ENCODE data around the gene ELK4. TPM values are rescaled to one million over a fixed set of nuclear protein-coding genes. Genes with fewer than 3 reads are reported as not detected.

Gene ELK4
- total and polyA plus RNA-seq, 12 donors = 4.7 to 45.6 (median 38.9) TPM

GRCh38 chr1:205588636-205589035 lies 43.2 kb downstream of the ELK4 start:
- no peak overlapping the region for H3K4me3 ChIP-seq
- no peak overlapping the region for H3K27ac ChIP-seq
- no peaks in the 10 kb centered on the region for H3K9me3 ChIP-seq
- DNase-seq = no peak
- peak in 4 of 9 donors; percentile 29 to 46 (median 38) for TF ChIP-seq CTCF (IDR thresholded peaks at IDR 0.05)
- intact Hi-C loops (cut with DNase I) = loop anchor here in 5 of 10 donors (1.0 to 10.0 kb wide), 6 partner anchors 49 to 69 kb away; no protein-coding TSS in a partner anchor
- H3K27me3 ChIP-seq = no peaks in the 10 kb centered on the region
- no peaks in the 10 kb centered on the region for H3K36me3 ChIP-seq
- ATAC-seq = no peak
- WGBS, 2 donors = 57 to 69% methylated on average over 6 of the region's 6 CpGs
- peaks cover 0 to 30% (median 11%) of the 10 kb centered on the region in 9 donors for H3K4me1 ChIP-seq

GRCh38 chr1:205587581-205587980 lies 44.2 kb downstream of the ELK4 start:
- peaks cover 0 to 30% (median 15%) of the 10 kb centered on the region in 9 donors for H3K4me1 ChIP-seq
- ATAC-seq (no peak), DNase-seq (no peak)
- H3K27ac ChIP-seq = no peak overlapping the region
- intact Hi-C loops (cut with DNase I) = loop anchor here in 3 of 10 donors (5.0 to 10.0 kb wide), 3 partner anchors 50 to 55 kb away; no protein-coding TSS in a partner anchor
- no peaks in the 10 kb centered on the region for H3K27me3 ChIP-seq
- no peaks in the 10 kb centered on the region for H3K36me3 ChIP-seq
- TF ChIP-seq CTCF (IDR thresholded peaks at IDR 0.05) = no peak
- 96 to 97% methylated on average over 4 of the region's 4 CpGs for WGBS, 2 donors
- no peak overlapping the region for H3K4me3 ChIP-seq
- H3K9me3 ChIP-seq = no peaks in the 10 kb centered on the region

GRCh38 chr1:205585835-205586785 lies 45.7 kb downstream of the ELK4 start:
- Histone ChIP-seq H3K27me3 (no peaks in the 10 kb centered on the region), H3K36me3 (no peaks in the 10 kb centered on the region), H3K4me3 (no peak overlapping the region), H3K27ac (no peak overlapping the region), H3K9me3 (no peaks in the 10 kb centered on the region), H3K4me1 (peaks cover 0 to 30% (median 11%) of the 10 kb centered on the region in 9 donors)
- TF ChIP-seq CTCF (IDR thresholded peaks at IDR 0.05) = no peak
- intact Hi-C loops (cut with DNase I) = loop anchor here in 3 of 10 donors (5.0 to 10.0 kb wide), 3 partner anchors 51 to 54 kb away; no protein-coding TSS in a partner anchor
- ATAC-seq (no peak), DNase-seq (no peak)
- WGBS, 2 donors = 84 to 91% methylated on average over 13 of the region's 13 CpGs

GRCh38 chr1:205585169-205585834 lies 46.5 kb downstream of the ELK4 start:
- peak in 1 of 9 donors; percentile 4 for TF ChIP-seq CTCF (IDR thresholded peaks at IDR 0.05)
- Histone ChIP-seq H3K27me3 (peaks cover 0 to 6% (median 0%) of the 10 kb centered on the region in 7 donors), H3K36me3 (no peaks in the 10 kb centered on the region), H3K4me1 (peaks cover 0 to 30% (median 11%) of the 10 kb centered on the region in 9 donors), H3K4me3 (no peak overlapping the region), H3K27ac (no peak overlapping the region), H3K9me3 (no peaks in the 10 kb centered on the region)
- intact Hi-C loops (cut with DNase I) = loop anchor here in 3 of 10 donors (5.0 to 10.0 kb wide), 3 partner anchors 51 to 53 kb away; no protein-coding TSS in a partner anchor
- no peak for ATAC-seq
- DNase-seq = no peak
- 88 to 89% methylated on average over 6 of the region's 6 CpGs for WGBS, 2 donors

All from heart right ventricle (tissue), 16 donors.